ENCODE results near the gene TMEM209. TPM values are rescaled to one million over a fixed set of nuclear protein-coding genes. Genes with fewer than 3 reads are reported as not detected.

The TMEM209 gene
- total RNA-seq, 1 experiment from 2014 or later: 30.8 TPM

DNA sequence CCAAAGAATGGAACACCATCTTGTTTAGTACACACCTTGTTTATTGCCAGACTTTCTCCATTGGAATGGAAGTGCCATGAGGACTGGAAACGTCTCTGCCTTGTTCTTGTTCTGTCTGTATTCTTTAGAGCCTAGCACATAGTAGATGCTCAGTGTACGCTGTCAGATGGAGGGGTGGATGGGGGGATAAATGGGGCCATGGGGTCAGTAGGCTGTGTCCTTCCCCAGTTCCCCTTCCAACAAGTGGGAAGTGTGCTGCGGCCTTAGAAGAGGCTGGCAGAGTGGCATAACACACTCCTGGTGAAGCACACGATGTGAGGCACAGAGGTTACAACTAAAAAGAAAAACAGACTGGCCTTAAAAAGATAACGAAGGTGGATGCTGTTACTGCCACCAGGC is 61.9 kb downstream of the TMEM209 start:
- ChIA-PET POLR2A (ENCODE audit: unreplicated experiment) (no interaction called here), CTCF (no interaction called here)
- H3K79me2 ChIP-seq (ENCODE audit: low read depth): no peaks in the 10 kb centered on the region
- H3K36me3 ChIP-seq (ENCODE audit: low read depth): no peaks in the 10 kb centered on the region
- peaks cover 9% of the 10 kb centered on the region; the same call in 1 of the 2 replicates for H3F3A ChIP-seq (ENCODE audit: insufficient read depth, low read depth)
- no peaks in the 10 kb centered on the region for H3K27me3 ChIP-seq (ENCODE audit: insufficient read depth, low read depth)
- no peak overlapping the region for H3K4me3 ChIP-seq
- peaks cover 5% of the 10 kb centered on the region; the same call in 1 of the 2 replicates for H3K4me1 ChIP-seq (replicated peaks; ENCODE audit: insufficient read depth)
- H3K9me2 ChIP-seq (ENCODE audit: insufficient read depth): no peaks in the 10 kb centered on the region
- no peak for TF ChIP-seq EZH2 (IDR thresholded peaks at IDR 0.05; ENCODE audit: low read depth)
- TF ChIP-seq, protein P1, sequence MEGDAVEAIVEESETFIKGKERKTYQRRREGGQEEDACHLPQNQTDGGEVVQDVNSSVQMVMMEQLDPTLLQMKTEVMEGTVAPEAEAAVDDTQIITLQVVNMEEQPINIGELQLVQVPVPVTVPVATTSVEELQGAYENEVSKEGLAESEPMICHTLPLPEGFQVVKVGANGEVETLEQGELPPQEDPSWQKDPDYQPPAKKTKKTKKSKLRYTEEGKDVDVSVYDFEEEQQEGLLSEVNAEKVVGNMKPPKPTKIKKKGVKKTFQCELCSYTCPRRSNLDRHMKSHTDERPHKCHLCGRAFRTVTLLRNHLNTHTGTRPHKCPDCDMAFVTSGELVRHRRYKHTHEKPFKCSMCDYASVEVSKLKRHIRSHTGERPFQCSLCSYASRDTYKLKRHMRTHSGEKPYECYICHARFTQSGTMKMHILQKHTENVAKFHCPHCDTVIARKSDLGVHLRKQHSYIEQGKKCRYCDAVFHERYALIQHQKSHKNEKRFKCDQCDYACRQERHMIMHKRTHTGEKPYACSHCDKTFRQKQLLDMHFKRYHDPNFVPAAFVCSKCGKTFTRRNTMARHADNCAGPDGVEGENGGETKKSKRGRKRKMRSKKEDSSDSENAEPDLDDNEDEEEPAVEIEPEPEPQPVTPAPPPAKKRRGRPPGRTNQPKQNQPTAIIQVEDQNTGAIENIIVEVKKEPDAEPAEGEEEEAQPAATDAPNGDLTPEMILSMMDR (conservative IDR thresholded peaks at IDR 0.05): no peak
- intact Hi-C loops (cut with micrococcal nuclease; ENCODE audit: unreplicated experiment): no loop called here
- no TSS peak for BruUV-seq (replicated peaks)
- no peak overlapping the region for H2AFZ ChIP-seq
- no peak overlapping the region for H3K27ac ChIP-seq
- no peak for DNase-seq
- no peak overlapping the region for H3K4me2 ChIP-seq
- H4K20me1 ChIP-seq (ENCODE audit: insufficient read depth): no peaks in the 10 kb centered on the region
- no peaks in the 10 kb centered on the region for H3K9me3 ChIP-seq (ENCODE audit: insufficient read depth, low read depth)

DNA sequence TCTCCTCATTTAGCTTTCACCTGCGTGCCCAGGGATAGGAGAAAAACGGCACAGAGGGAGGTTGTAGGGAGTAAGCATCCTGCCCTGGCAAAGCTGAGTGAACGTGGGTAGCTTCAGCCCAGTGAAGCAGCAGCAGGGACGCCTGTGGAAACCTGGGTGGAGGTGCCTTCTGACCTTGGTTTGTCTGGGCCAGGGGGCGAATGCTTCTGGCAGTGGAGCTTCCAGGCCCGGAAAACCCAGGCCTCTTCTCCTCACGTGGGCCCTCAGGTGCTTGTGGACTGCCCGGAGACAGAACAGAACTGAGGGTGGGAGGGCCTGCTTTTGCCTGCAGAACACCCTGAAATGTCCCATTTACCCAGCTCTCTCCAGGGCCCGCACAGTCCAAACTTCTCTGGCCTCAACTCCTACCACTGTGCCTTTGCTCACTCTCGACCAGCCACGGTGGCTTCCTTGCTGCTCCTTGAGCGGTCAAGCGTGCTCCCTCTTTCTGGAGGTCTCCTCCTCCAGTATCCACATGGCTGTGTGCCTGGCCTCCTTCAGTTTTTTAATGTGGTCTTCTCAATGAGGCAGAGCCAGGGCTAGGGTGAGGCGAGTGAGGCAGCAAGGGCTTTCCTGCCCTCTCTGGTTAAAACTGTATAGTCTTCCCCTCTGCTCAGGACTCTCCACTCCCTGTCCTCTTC is 62.4 kb downstream of the TMEM209 start:
- no peaks in the 10 kb centered on the region for H3K79me2 ChIP-seq (ENCODE audit: low read depth)
- ChIA-PET POLR2A (ENCODE audit: unreplicated experiment) (no interaction called here), CTCF (no interaction called here)
- H3K9me3 ChIP-seq (ENCODE audit: insufficient read depth, low read depth): no peaks in the 10 kb centered on the region
- DNase-seq: no peak
- TF ChIP-seq EZH2 (IDR thresholded peaks at IDR 0.05; ENCODE audit: low read depth): no peak
- TF ChIP-seq, protein P1 (conservative IDR thresholded peaks at IDR 0.05): no peak
- no peak overlapping the region for H3K27ac ChIP-seq
- no TSS peak for BruUV-seq (replicated peaks)
- no peaks in the 10 kb centered on the region for H3K36me3 ChIP-seq (ENCODE audit: low read depth)
- H3K4me1 ChIP-seq (replicated peaks; ENCODE audit: insufficient read depth): peaks cover 5% of the 10 kb centered on the region; the same call in 1 of the 2 replicates
- H3F3A ChIP-seq (ENCODE audit: insufficient read depth, low read depth): peaks cover 9% of the 10 kb centered on the region; the same call in 1 of the 2 replicates
- intact Hi-C loops (cut with micrococcal nuclease; ENCODE audit: unreplicated experiment): no loop called here
- H4K20me1 ChIP-seq (ENCODE audit: insufficient read depth): no peaks in the 10 kb centered on the region
- H3K4me2 ChIP-seq: no peak overlapping the region
- no peaks in the 10 kb centered on the region for H3K27me3 ChIP-seq (ENCODE audit: insufficient read depth, low read depth)
- H2AFZ ChIP-seq: no peak overlapping the region
- H3K9me2 ChIP-seq (ENCODE audit: insufficient read depth): no peaks in the 10 kb centered on the region
- no peak overlapping the region for H3K4me3 ChIP-seq

DNA sequence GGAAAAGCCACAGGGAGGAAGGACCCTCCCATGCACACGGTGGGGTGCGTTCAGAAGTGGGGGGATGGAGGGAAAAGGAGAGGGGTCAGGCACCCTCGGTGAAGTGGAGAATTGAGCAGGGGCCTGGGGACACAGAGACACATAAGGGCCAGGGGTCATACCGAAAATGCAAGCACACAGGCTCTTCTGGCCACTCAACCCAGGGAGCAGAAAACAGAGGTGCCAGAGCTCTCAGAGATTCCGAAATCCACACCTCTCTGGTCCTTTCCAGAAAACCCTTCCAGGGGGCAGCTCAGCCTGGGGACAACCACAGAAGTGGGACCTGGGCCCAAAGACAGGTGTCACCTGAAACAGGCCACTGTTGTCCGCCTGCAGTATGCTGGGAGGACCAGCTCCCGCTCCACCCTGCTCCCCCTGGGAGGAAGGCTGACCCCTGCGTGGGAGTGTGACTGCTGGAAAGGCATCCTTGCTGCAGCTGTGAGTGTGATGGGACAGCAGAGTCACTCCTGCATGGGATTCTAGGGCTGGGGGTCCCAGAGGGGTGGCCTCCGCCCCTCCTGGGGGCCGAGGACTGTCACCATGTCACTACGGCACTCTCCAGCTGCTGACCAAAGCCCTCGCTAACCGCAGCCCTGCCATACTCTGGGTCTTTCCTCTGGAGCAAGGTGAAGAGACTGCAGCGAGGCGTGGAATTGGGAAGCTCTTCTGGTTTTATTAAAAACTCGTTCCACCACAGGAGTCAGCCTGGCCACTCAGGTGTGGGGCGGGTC is 63.1 kb downstream of the TMEM209 start:
- TF ChIP-seq, protein P1 (conservative IDR thresholded peaks at IDR 0.05): no peak
- H3K79me2 ChIP-seq (ENCODE audit: low read depth): no peaks in the 10 kb centered on the region
- H3K27me3 ChIP-seq (ENCODE audit: insufficient read depth, low read depth): no peaks in the 10 kb centered on the region
- peaks cover 5% of the 10 kb centered on the region; the same call in 1 of the 2 replicates for H3K4me1 ChIP-seq (replicated peaks; ENCODE audit: insufficient read depth)
- no peak for DNase-seq
- no peak overlapping the region for H2AFZ ChIP-seq
- no peaks in the 10 kb centered on the region for H3K9me3 ChIP-seq (ENCODE audit: insufficient read depth, low read depth)
- no peak overlapping the region for H3K4me2 ChIP-seq
- ChIA-PET CTCF (no interaction called here), POLR2A (ENCODE audit: unreplicated experiment) (no interaction called here)
- no peak overlapping the region for H3K4me3 ChIP-seq
- H3K36me3 ChIP-seq (ENCODE audit: low read depth): no peaks in the 10 kb centered on the region
- no TSS peak for BruUV-seq (replicated peaks)
- H3F3A ChIP-seq (ENCODE audit: insufficient read depth, low read depth): peaks cover 9% of the 10 kb centered on the region; the same call in 1 of the 2 replicates
- intact Hi-C loops (cut with micrococcal nuclease; ENCODE audit: unreplicated experiment): no loop called here
- no peaks in the 10 kb centered on the region for H4K20me1 ChIP-seq (ENCODE audit: insufficient read depth)
- no peaks in the 10 kb centered on the region for H3K9me2 ChIP-seq (ENCODE audit: insufficient read depth)
- H3K27ac ChIP-seq: no peak overlapping the region
